Spinal cord (tissue), 10 donors: ENCODE data around the gene KDM6B. TPM values are rescaled to one million over a fixed set of nuclear protein-coding genes. Genes with fewer than 3 reads are reported as not detected.
"Not testable (repeated sequence)": the region's sequence is repeated elsewhere in the genome, so short reads cannot be mapped to it uniquely, and the experiment has no call there.

Source experiments
- DNase-seq, 6 donors: peaks; one replicate each; pipeline versions ENCODE4 v3.0.0 to v3.0.0-alpha.2; 2013 to 2015; ENCODE audit warnings: low spot score in 6 of 6, low read depth in 4 of 6
- H3K27ac ChIP-seq: one replicate; pipeline ENCODE4 v1.5.1; 2013; ENCODE audit warnings: low read depth, low read length, control low read depth
- H3K27me3 ChIP-seq: one replicate; pipeline ENCODE4 v1.6.1; 2013; ENCODE audit warnings: low read length; ENCODE audit not compliant: control insufficient read depth, insufficient read depth
- H3K36me3 ChIP-seq: one replicate; pipeline ENCODE4 v1.6.1; 2013; ENCODE audit warnings: low read length; ENCODE audit not compliant: control insufficient read depth, insufficient read depth
- H3K4me1 ChIP-seq: one replicate; pipeline ENCODE4 v1.6.1; 2013; ENCODE audit warnings: low read length; ENCODE audit not compliant: control insufficient read depth, insufficient read depth
- H3K4me3 ChIP-seq: one replicate; pipeline ENCODE4 v1.5.1; 2013; ENCODE audit warnings: low read depth, low read length, control low read depth
- H3K9me3 ChIP-seq: one replicate; pipeline ENCODE4 v1.6.1; 2013; ENCODE audit warnings: low read length; ENCODE audit not compliant: control insufficient read depth, insufficient read depth
- WGBS: methylation state at CpG from one replicate; pipeline ENCODE4 v1.1.5; 2013; ENCODE audit warnings: missing lambda C conversion rate; ENCODE audit not compliant: insufficient coverage; 5-methylcytosine and 5-hydroxymethylcytosine counted together
- polyA plus RNA-seq, 2 donors: library from polyadenylated mRNA; unstranded; fragments of 120-200 nt; gene quantifications; one replicate each; pipeline ENCODE4 v1.2.1, GENCODE V29; 2013; ENCODE audit not compliant: insufficient read length in 2 of 2
- total RNA-seq, 2 donors: library from RNA; depleted of rRNA in 1 of 2; stranded (reverse); fragments of 120-200 nt in 1 of 2; fragments of >200 nt in 1 of 2; gene quantifications; one replicate each; pipeline versions ENCODE4 v1.2.3 to v1.2.4, GENCODE V29; 2013 to 2014
- donor health status: healthy.

The KDM6B gene
- total and polyA plus RNA-seq, 4 donors, result 9.6 to 34.0 (median 20.5) TPM

DNA sequence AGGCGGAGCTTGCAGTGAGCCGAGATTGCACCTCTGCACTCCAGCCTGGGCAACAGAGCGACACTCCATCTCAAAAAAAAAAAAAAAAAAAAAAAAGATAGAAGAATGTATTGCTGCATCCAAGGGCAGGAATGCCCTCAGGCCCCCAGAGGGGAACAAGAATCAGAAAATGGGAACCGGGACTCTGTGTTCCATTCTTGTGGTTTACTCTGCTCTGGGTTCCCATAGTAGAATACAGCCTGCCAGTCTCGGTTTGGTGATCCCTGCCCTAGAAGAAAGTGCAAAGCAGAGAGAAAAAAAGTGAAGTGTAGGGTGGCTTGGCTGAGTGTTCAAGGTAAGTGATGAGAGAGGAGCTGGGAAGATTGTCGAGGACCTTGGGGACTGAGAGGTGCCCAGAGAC, 27.4 kb upstream of the KDM6B start:
- no peaks in the 10 kb centered on the region for H3K27me3 ChIP-seq
- H3K27ac ChIP-seq, result no peak overlapping the region
- H3K4me3 ChIP-seq, result no peak overlapping the region
- no peak for DNase-seq
- H3K9me3 ChIP-seq, result no peaks in the 10 kb centered on the region
- WGBS, result 85% methylated on average over 3 of the region's 6 CpGs
- peaks cover 3% of the 10 kb centered on the region for H3K36me3 ChIP-seq
- no peaks in the 10 kb centered on the region for H3K4me1 ChIP-seq

DNA sequence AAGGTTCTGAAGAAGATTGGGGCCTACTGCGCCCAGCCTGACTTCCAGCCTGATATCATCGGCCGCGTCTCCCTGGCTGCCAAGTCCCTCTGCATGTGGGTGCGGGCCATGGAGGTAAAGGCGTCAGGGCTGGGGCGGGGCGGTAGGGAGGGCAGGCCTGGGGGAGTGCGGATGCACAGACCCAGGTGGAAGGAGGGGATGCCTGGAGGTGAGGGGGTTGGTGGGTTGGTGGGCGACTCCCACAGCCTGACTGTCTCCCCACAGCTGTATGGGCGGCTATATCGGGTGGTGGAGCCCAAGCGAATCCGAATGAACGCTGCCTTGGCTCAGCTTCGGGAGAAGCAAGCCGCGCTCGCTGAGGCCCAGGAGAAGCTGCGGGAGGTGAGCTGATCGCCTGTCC, 26.8 kb upstream of the KDM6B start:
- no peaks in the 10 kb centered on the region for H3K9me3 ChIP-seq
- no peak for DNase-seq
- no peaks in the 10 kb centered on the region for H3K27me3 ChIP-seq
- peaks cover 3% of the 10 kb centered on the region for H3K36me3 ChIP-seq
- H3K27ac ChIP-seq, result no peak overlapping the region
- H3K4me3 ChIP-seq, result no peak overlapping the region
- H3K4me1 ChIP-seq, result no peaks in the 10 kb centered on the region
- WGBS, result 87% methylated on average over 20 of the region's 21 CpGs

DNA sequence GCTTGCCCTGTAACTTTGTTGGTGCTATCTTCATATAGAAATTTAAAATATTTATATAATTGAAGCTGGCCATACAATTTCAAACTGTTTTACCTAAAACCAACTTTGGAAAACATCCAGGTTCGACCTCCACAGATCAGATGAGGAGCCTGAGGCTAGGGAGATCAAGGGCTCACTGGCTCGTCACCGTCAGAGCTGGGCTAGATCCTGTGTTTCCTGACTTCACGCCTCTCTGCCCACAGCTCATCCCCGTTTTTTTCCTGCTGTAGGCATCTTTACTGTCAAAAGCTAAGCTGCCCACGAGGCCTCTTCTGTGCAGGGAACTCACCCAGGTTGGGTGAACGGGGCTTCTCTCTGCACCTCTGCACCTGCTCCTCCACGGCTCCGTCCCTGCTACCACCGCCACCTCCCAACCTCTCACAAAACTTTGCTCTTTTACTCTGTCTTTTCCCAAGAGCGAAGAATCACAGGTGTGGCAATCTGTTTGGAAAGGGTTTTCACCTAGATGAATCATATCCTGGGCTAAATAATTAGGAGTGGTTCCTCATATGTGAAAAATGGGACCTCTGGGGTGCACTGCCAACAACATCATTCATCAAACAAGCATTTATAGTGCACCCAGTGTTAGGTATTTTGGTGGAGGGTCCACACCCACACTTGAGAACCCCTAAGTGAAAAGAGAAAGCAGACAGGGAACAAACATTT, 24.8 kb upstream of the KDM6B start:
- 67% methylated on average over 7 of the region's 11 CpGs for WGBS
- Histone ChIP-seq H3K9me3 (no peaks in the 10 kb centered on the region), H3K4me1 (no peaks in the 10 kb centered on the region), H3K27ac (no peak overlapping the region), H3K4me3 (no peak overlapping the region), H3K36me3 (peaks cover 3% of the 10 kb centered on the region), H3K27me3 (no peaks in the 10 kb centered on the region)
- no peak for DNase-seq

DNA sequence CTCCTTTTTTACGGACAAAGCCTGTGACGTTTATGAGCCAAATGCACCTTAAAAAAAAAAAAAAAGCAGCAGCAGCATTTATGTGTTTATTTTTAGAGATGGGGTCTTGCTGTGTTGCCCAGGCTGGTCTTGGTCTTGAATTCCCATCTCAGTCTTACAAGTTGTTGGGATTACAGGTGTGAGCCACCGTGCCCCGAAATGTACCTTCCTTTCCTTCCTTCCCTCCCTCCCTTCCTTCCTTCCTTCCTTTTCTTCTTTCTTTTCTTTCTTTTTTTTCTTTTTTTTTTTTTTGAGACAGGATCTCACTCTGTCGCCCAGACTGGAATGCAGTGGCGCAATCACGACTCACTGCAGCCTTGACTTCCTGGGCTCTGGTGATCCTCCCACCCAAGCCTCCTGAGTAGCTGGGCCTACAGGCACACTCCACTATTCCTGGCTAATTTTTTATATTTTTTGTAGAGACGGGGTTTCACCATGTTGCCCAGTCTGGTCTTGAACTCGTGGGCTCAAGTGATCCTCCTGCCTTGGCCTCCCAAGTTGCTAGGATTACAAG, 24.1 kb upstream of the KDM6B start:
- H3K27me3 ChIP-seq, H3K36me3 ChIP-seq, H3K27ac ChIP-seq, H3K4me3 ChIP-seq, H3K4me1 ChIP-seq, H3K9me3 ChIP-seq, DNase-seq: not testable (repeated sequence)
- WGBS, result 90% methylated on average over 5 of the region's 9 CpGs

DNA sequence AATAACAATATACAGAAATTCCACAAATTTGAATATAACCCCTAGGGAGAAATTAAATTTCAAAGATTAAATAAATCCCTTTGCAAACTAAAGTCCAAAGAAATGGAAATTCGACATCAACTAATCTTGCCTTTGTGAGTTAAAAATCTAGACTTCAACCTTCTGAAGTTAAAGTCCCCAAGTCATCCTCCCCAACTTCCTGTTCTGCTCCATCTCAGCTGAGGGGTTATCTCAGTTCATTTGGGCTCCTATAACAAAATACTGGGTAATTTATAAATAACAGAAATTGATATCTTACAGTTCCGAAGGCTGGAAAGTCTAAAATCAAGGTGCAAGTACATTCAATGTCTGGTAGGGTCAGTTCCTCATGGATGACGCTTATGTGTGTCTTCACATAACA, 22.8 kb upstream of the KDM6B start:
- WGBS, result 80% methylated on average over 1 of the region's 3 CpGs
- H3K27me3 ChIP-seq, result no peaks in the 10 kb centered on the region
- DNase-seq, result no peak

DNA sequence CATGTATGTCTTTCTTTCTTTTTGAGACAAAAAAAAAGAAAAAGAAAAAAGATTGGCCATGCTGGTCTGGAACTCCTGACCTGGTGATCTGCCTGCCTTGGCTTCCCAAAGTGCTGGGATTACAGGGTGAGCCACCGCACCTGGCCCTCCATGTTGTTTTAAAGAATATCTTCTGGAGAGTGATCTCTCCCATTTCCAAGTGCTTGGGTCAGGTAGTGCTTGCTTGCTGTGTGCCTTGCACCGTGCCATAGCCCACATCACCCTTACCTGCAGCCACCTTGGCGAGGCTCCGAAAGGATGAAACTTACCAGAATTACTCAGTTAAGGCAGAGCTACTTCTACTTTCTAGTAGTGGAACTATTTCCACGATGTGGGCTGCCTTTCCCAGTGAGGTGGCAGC, 19.0 kb upstream of the KDM6B start:
- Histone ChIP-seq H3K27me3 (no peaks in the 10 kb centered on the region), H3K9me3 (no peaks in the 10 kb centered on the region), H3K27ac (no peak overlapping the region), H3K4me1 (no peaks in the 10 kb centered on the region), H3K36me3 (peaks cover 3% of the 10 kb centered on the region), H3K4me3 (no peak overlapping the region)
- 88% methylated on average over 3 of the region's 5 CpGs for WGBS
- DNase-seq, result no peak

More for the DNA sequence above, 22.8 kb upstream of the KDM6B start:
- Histone ChIP-seq H3K9me3 (no peaks in the 10 kb centered on the region), H3K4me1 (no peaks in the 10 kb centered on the region), H3K27ac (no peak overlapping the region), H3K4me3 (no peak overlapping the region), H3K36me3 (peaks cover 3% of the 10 kb centered on the region)

DNA sequence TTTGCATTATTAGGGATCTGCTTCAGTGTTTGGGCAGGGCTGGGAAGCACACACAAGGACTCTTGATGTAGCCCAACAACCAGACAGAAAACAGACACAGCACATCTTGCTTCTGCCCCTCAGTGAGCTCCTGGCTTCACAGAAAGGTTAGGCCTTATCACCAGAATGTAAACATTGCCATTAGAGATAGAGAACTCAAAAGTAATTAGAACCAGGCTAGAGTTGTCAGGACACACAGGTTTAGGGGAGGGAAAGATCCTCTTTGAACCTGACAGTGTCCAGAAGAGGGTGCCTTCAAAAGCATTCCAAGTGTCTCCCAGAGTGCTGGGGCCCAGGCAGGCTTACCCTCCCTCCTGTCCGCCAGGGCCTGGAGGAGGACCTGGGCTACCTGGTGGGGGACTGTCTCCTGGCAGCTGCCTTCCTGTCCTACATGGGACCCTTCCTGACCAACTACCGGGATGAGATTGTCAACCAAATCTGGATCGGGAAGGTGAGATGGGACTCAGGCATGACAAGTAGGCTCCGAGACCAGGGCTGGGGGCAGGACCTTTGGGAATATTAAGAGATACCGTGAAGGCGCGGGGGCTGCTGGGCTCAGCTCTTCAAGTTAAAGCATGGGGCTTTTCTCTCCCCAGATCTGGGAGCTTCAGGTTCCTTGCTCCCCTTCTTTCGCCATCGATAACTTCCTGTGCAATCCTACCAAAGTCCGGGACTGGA, 16.9 kb upstream of the KDM6B start:
- no peaks in the 10 kb centered on the region for H3K4me1 ChIP-seq
- H3K36me3 ChIP-seq, result peaks cover 3% of the 10 kb centered on the region
- no peaks in the 10 kb centered on the region for H3K27me3 ChIP-seq
- no peaks in the 10 kb centered on the region for H3K9me3 ChIP-seq
- H3K4me3 ChIP-seq, result no peak overlapping the region
- H3K27ac ChIP-seq, result no peak overlapping the region
- no peak for DNase-seq
- 92% methylated on average over 10 of the region's 10 CpGs for WGBS

DNA sequence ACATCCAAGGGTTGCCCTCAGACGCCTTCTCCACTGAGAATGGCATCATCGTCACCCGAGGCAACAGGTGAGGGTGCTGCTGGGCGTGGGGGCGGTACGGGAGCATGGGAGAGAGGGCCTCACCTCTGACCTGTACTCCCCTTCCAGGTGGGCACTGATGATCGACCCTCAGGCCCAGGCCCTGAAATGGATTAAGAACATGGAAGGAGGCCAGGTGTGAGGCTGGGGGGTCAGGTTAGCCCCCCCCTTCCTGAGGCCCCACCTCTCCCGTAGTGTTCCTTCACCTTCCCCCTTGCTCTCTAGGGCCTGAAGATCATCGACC, 16.4 kb upstream of the KDM6B start:
- DNase-seq, result no peak
- H3K27ac ChIP-seq, result no peak overlapping the region
- H3K27me3 ChIP-seq, result no peaks in the 10 kb centered on the region
- no peak overlapping the region for H3K4me3 ChIP-seq
- no peaks in the 10 kb centered on the region for H3K9me3 ChIP-seq
- no peaks in the 10 kb centered on the region for H3K4me1 ChIP-seq
- peaks cover 3% of the 10 kb centered on the region for H3K36me3 ChIP-seq
- WGBS, result 93% methylated on average over 8 of the region's 9 CpGs

DNA sequence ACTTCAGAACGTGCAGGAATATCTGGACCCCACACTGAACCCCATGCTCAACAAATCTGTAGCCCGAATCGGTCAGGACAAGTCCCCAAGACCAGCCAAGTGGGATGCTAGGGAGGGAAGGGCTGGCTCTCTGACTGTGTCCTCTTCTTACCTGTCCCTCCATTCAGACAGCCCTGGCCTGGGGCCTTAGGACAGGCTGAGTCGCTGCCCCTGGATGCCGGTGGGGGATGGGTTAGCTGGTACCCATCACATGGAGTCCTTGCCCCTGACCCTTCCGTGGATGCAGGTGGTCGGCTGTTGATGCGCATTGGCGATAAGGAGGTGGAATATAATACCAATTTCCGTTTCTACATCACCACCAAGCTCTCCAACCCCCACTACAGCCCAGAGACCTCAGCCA, 16.0 kb upstream of the KDM6B start:
- H3K4me3 ChIP-seq, result no peak overlapping the region
- peaks cover 3% of the 10 kb centered on the region for H3K36me3 ChIP-seq
- H3K27me3 ChIP-seq, result no peaks in the 10 kb centered on the region
- no peaks in the 10 kb centered on the region for H3K4me1 ChIP-seq
- no peak for DNase-seq
- H3K27ac ChIP-seq, result no peak overlapping the region
- WGBS, result 73% methylated on average over 3 of the region's 10 CpGs
- H3K9me3 ChIP-seq, result no peaks in the 10 kb centered on the region
